HUES6 (cell line): ENCODE measurements around the gene PERM1.
"Not testable (repeated sequence)": the region's sequence is repeated elsewhere in the genome, so short reads cannot be mapped to it uniquely, and the experiment has no call there.

Source experiments
- H3K27ac ChIP-seq: 2 replicates; pipeline ENCODE4 v1.7.0; 2013; ENCODE audit warnings: low read depth, mild to moderate bottlenecking, low read length, inconsistent platforms
- H3K27me3 ChIP-seq: 2 replicates; pipeline ENCODE4 v1.6.1; 2013; ENCODE audit warnings: low read length; ENCODE audit not compliant: control insufficient read depth, insufficient read depth
- H3K36me3 ChIP-seq: 2 replicates; pipeline ENCODE4 v1.6.1; 2013; ENCODE audit warnings: low read length; ENCODE audit not compliant: control insufficient read depth, insufficient read depth
- H3K4me1 ChIP-seq: 2 replicates; pipeline ENCODE4 v1.6.1; 2013; ENCODE audit warnings: low read length; ENCODE audit not compliant: control insufficient read depth, insufficient read depth
- H3K4me3 ChIP-seq: 2 replicates; pipeline ENCODE4 v1.5.1; 2013; ENCODE audit warnings: low read depth, low read length
- H3K9ac ChIP-seq: one replicate; pipeline ENCODE4 v1.6.1; 2013; ENCODE audit warnings: mild to moderate bottlenecking, low read length
- H3K9me3 ChIP-seq: 2 replicates; pipeline ENCODE4 v1.6.1; 2013; ENCODE audit warnings: low read depth, low read length; ENCODE audit not compliant: control insufficient read depth, insufficient read depth

PERM1 gene

DNA sequence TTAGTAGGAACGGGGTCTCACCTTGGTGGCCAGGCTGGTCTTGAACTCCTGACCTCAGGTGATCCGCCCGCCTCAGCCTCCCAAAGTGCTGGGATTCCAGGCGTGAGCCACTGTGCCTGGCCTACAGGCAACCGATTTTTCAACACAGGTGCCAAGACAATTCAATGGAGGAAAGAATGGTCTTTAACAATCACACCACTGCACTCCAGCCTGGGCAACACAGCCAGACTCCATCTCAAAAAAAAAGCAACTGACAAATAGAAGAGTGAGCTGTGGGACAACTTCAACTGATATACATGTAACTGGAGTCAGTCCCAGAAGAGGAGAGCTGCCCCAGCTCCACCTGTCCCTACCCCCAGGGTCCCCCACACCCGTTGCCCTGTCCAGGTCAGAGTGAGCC lies 12.7 kb upstream of the PERM1 start:
- Histone ChIP-seq H3K27me3 (peaks cover 89% of the 10 kb centered on the region), H3K4me1 (peaks cover 18% of the 10 kb centered on the region)
- H3K36me3 ChIP-seq, H3K9me3 ChIP-seq, H3K27ac ChIP-seq, H3K9ac ChIP-seq, H3K4me3 ChIP-seq: not testable (repeated sequence)

DNA sequence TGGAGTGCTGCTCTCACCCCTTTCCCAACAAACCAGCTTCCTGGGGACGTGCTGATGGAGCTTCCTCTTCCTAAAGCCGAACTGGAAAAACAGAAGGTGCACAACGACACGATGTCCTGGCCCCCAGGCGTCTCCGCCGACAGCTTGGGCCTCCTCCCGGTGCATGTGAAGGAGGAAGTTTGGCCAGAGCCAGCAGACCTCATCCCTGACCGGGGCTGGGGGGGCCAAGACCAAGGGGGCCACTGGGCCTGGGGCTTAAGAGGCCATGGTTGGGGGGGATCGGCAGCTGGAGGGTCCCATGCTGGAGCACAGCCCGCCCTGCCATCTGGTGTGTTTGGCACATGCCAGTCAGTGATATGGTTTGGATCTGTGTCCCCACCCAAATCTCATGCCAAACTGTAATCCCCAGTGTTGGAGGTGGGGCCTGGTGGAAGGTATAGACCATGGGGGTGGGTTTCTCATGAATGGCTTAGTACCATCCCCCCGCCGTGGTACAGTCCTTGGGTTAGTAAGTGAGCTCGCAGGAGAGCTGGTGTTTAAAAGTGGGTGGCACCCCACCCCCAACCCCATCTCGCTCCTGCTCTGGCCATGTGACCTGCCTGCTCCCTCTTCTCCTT lies 11.6 kb upstream of the PERM1 start:
- Histone ChIP-seq H3K9me3 (peaks cover 9% of the 10 kb centered on the region), H3K27ac (no peak overlapping the region), H3K4me3 (no peak overlapping the region), H3K36me3 (no peaks in the 10 kb centered on the region), H3K9ac (no peak overlapping the region), H3K4me1 (peaks cover 18% of the 10 kb centered on the region), H3K27me3 (peaks cover 89% of the 10 kb centered on the region)

DNA sequence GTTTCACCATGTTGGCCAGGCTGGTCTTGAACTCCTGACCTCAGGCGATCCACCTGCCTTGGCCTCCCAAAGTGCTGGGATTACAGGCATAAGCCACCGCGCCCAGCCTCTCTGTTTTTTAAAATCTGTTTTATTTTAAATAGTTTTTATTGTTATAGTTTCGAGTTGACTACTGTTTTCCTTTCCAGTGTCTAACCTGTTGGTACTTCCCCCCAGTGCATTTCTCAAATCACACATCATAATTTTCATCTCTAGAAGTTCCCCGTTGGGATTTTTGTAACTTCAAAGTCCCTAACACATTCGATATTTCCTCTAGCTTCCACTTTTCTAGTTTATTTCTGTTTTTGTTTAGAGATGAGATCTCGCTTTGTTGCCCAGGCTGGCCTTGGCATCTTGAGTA lies 10.5 kb upstream of the PERM1 start:
- Histone ChIP-seq H3K36me3 (no peaks in the 10 kb centered on the region), H3K4me3 (no peak overlapping the region), H3K4me1 (peaks cover 8% of the 10 kb centered on the region; the same call in 1 of the 2 replicates), H3K9me3 (peaks cover 9% of the 10 kb centered on the region), H3K27ac (no peak overlapping the region), H3K27me3 (peaks cover 79% of the 10 kb centered on the region), H3K9ac (no peak overlapping the region)

DNA sequence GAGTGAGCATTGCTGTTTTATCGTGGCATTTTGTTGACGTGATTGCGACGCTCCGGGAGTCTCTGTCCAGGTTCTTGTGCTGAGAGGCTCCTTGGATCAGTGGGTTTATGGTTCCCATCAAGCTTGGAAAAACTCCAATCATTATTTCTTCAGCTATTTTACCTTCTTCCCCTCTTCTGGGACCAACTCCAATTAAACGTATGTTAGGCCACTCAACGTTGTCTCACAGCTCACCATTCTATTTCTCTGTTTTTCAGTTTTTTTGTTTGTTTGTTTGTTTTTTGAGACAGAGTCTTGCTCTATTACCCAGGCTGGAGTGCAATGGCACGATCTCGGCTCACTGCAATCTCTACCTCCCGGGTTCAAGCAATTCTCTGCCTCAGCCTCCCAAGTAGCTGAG lies 10.0 kb upstream of the PERM1 start:
- no peaks in the 10 kb centered on the region for H3K36me3 ChIP-seq
- no peak overlapping the region for H3K27ac ChIP-seq
- peaks cover 75% of the 10 kb centered on the region for H3K27me3 ChIP-seq
- H3K4me1 ChIP-seq, result peaks cover 4% of the 10 kb centered on the region; the same call in 1 of the 2 replicates
- H3K9me3 ChIP-seq, result peaks cover 9% of the 10 kb centered on the region
- no peak overlapping the region for H3K4me3 ChIP-seq
- no peak overlapping the region for H3K9ac ChIP-seq

DNA sequence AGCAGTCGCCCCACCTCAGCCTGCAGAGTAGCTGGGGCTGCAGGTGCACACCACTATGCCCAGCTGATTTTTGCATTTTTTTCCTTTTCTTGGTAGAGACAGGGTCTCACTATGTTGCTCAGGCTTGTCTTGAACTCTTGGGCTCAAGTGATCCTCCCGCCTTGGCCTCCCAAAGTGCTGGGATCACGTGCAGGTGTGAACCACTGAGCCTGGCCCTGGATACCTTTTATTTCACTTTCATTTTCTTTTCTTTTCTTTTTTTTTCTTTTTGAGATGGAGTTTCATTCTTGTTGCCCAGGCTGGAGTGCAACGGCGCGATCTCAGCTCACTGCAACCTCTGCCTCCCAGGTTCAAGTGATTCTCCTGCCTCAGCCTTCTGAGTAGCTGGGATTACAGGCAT lies 9.4 kb upstream of the PERM1 start:
- H3K36me3 ChIP-seq, H3K4me1 ChIP-seq, H3K27ac ChIP-seq, H3K9me3 ChIP-seq, H3K9ac ChIP-seq, H3K4me3 ChIP-seq: not testable (repeated sequence)
- peaks cover 75% of the 10 kb centered on the region for H3K27me3 ChIP-seq

DNA sequence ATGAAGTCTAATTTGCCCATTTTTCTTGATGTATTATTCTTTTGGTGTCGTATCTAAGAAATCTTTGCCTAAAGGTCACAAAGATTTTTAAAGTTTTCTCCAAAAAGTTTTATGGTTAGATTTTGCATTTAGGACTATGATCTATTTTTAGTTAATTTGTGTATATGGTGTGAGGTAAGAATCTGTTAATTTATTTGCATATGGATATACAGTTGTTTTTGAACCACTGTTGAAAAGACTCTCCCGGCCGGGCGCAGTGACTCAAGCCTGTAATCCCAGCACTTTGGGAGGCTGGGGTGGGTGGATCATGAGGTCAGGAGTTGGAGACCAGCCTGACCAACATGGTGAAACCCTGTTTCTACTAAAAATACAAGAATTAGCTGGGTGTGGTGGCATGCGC lies 6.2 kb upstream of the PERM1 start:
- not testable (repeated sequence) for H3K9me3 ChIP-seq, H3K27ac ChIP-seq, H3K4me3 ChIP-seq, H3K9ac ChIP-seq, H3K36me3 ChIP-seq, H3K4me1 ChIP-seq
- peaks cover 69% of the 10 kb centered on the region for H3K27me3 ChIP-seq

DNA sequence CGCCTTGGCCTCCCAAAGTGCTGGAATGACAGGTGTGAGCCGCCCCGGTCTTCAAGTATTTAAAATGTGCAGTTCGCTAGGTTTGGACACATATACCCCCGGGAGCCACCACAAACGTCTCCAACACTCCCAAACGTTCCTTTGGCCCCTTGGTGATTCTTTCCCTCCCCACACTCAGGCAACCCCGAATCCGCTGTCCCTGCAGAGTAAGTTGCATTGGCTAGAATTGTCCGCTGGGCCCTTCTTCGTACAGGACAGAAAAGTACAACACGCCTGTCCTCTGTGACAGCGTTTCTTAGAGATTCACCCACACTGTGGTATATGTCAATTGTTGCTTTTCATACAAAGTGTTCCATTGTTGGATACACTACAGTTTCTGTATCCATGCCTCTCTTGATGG lies 3.2 kb upstream of the PERM1 start:
- H3K27ac ChIP-seq, result no peak overlapping the region
- H3K27me3 ChIP-seq, result peaks cover 74% of the 10 kb centered on the region
- no peaks in the 10 kb centered on the region for H3K36me3 ChIP-seq
- H3K4me3 ChIP-seq, result no peak overlapping the region
- H3K9ac ChIP-seq, result no peak overlapping the region
- no peaks in the 10 kb centered on the region for H3K9me3 ChIP-seq
- no peaks in the 10 kb centered on the region for H3K4me1 ChIP-seq

DNA sequence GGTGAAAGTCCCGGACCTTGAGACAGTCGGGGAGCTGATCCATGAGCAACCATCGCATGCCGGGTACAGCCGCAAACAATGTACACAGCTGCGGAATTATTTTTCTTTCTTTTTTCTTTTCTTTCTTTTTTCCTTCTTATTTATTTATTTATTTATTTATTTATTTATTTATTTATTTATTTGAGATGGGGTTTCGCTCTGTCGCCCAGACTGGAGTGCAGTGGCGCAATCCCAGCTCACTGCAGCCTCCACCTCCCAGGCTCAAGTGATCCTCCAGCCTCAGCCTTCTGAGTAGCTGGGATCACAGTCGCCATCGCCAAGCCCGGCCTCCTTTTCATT lies 2.6 kb upstream of the PERM1 start:
- no peaks in the 10 kb centered on the region for H3K4me1 ChIP-seq
- H3K27ac ChIP-seq, result no peak overlapping the region
- no peaks in the 10 kb centered on the region for H3K9me3 ChIP-seq
- peaks cover 76% of the 10 kb centered on the region for H3K27me3 ChIP-seq
- no peaks in the 10 kb centered on the region for H3K36me3 ChIP-seq
- H3K9ac ChIP-seq, result no peak overlapping the region
- no peak overlapping the region for H3K4me3 ChIP-seq

DNA sequence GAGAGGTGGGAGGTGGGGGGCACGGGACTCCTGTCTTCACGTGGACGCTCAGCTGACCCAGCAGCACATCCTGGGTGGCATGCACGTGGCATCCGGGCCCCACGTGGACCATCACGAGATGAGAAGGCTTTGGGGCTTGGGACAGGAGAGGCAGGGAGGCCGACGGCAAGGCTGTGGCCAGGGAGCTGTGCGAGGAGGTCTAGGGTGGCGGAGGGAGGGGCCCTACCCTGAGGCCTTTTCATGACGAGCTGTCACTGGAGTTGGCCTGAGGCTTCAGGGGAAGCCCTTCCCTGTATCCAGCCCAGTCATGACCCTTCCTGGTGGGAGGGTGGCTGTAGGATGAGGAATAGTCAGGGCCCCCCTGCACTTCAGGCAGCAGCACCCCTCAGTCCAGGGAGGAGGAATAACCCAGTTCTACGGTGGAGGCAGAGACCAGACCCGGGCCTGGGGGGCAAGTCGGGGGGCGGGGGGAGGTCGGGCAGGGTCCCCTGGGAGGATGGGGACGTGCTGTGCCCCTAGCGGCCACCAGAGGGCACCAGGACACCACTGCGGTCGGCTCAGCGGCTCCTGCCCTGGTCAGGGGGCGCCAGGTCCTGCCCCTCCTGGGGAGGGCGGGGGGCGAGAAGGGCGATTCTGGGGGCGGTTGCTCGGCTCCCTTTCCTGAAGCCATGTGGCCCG lies 2.0 kb upstream of the PERM1 start:
- Histone ChIP-seq H3K27me3 (peaks cover 73% of the 10 kb centered on the region), H3K36me3 (no peaks in the 10 kb centered on the region), H3K9ac (no peak overlapping the region), H3K27ac (no peak overlapping the region), H3K9me3 (no peaks in the 10 kb centered on the region), H3K4me3 (no peak overlapping the region), H3K4me1 (no peaks in the 10 kb centered on the region)

DNA sequence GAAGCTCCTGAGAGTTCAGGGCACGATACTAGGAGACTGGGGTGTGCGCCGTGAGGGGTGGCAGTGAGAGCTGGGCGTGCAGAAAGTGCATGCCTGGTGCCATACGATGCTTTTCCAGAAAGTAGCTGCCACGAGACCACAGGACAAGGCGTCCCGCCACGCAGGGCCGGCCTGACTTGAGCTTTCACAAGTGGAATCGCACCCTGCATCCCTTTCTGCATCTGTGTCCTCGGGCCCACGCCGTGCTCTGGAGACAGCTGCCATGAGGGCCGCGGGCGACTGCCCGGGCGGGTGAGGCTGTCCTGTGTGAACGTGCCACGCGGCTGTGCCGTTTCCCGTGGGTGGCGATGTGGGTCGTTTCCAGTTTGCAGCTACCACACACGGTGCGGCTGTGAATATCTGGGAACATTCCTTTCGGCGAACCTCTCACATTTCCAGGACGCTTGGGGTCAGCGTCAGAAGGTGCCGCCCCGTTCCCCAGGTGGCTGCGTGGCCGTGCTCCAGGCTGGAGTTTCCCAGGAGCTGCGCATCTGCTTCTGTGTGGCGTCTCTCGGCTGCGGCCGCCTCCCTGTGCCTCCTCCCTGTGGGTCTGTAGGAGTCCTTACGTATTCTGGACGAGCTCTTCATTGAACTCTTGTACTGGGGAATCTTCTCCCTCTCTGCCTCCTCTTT lies 1.0 kb upstream of the PERM1 start:
- Histone ChIP-seq H3K9ac (no peak overlapping the region), H3K4me1 (no peaks in the 10 kb centered on the region), H3K9me3 (no peaks in the 10 kb centered on the region), H3K27me3 (peaks cover 76% of the 10 kb centered on the region), H3K4me3 (no peak overlapping the region), H3K27ac (no peak overlapping the region), H3K36me3 (no peaks in the 10 kb centered on the region)

DNA sequence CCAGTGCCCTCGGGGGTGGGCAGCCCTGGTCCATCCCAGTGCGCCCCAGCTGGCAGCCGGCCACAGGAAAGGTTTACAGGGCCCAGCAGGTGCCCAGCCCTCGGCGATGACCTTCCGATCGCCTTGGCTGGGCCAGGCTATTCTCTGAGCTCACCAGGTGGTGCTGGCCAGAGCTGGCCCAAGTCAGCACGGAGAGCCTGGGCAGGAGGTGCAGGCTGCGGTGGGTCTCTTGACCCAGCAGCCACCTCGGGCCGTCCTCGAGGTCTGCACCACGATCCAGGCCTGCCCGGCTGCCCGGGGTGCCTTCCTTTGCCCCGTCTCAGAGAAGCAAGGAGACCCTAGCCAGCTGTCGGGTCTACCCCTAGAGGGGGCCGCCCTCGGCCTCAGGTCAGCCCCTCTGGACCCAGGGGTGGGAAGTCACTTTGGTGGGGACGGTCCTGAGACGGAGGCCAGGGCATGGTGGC lies 370 bp downstream of the PERM1 start:
- Histone ChIP-seq H3K4me3 (no peak overlapping the region), H3K9me3 (no peaks in the 10 kb centered on the region), H3K9ac (no peak overlapping the region), H3K27ac (no peak overlapping the region), H3K36me3 (no peaks in the 10 kb centered on the region), H3K27me3 (peaks cover 74% of the 10 kb centered on the region), H3K4me1 (no peaks in the 10 kb centered on the region)
